Upper lobe of left lung (tissue), 6 donors: ENCODE measurements around the gene PCYT1A. TPM values are rescaled to one million over a fixed set of nuclear protein-coding genes. Genes with fewer than 3 reads are reported as not detected.
"Not testable (repeated sequence)": the region's sequence is repeated elsewhere in the genome, so short reads cannot be mapped to it uniquely, and the experiment has no call there.

ENCODE experiments used
- ATAC-seq, 2 donors: fragments of 200-7000 bp; cut with Tn5 transposase; one replicate each; pipeline ENCODE4 v1.9.1; 2022; ENCODE audit warnings: mild to moderate bottlenecking in 2 of 2, moderate library complexity in 2 of 2; ENCODE audit not compliant: low FRiP score in 2 of 2
- DNase-seq, 2 donors: peaks; one replicate each; pipeline ENCODE4 v3.0.0-alpha.2; 2019 to 2020
- H3K27ac ChIP-seq, 4 donors: fragments of 200-600 bp; sonication (generic); one replicate each; pipeline ENCODE4 v1.5.1; 2016 to 2019
- H3K27me3 ChIP-seq, 4 donors: fragments of 200-600 bp; sonication (generic); one replicate each; pipeline ENCODE4 v1.5.1; 2017 to 2019
- H3K36me3 ChIP-seq, 4 donors: fragments of 200-600 bp; sonication (generic); one replicate each; pipeline ENCODE4 v1.5.1; 2016 to 2019
- H3K4me1 ChIP-seq, 4 donors: fragments of 200-600 bp; sonication (generic); one replicate each; pipeline ENCODE4 v1.5.1; 2018 to 2019
- H3K4me3 ChIP-seq, 4 donors: fragments of 200-600 bp; sonication (generic); one replicate each; pipeline ENCODE4 v1.5.1; 2017 to 2019; ENCODE audit warnings: mild to moderate bottlenecking in 2 of 4, moderate library complexity in 1 of 4
- H3K9me3 ChIP-seq, 4 donors: fragments of 200-600 bp; sonication (generic); one replicate each; pipeline ENCODE4 v1.5.1; 2018 to 2019
- EP300 ChIP-seq, 4 donors: sonication (generic); formaldehyde crosslinking; IDR thresholded peaks; one replicate each; pipeline ENCODE4 v1.5.1; 2017; ENCODE audit warnings: antibody characterized with exemption in 4 of 4, control low read depth in 2 of 4
- POLR2A ChIP-seq, 4 donors: fragments of 450-650 bp; IDR thresholded peaks; one replicate each; pipeline ENCODE4 v1.5.1; 2016 to 2017; ENCODE audit warnings: antibody characterized with exemption in 4 of 4, mild to moderate bottlenecking in 2 of 4
- POLR2AphosphoS5 ChIP-seq, 2 donors: sonication (generic); formaldehyde crosslinking; IDR thresholded peaks; one replicate each; pipeline ENCODE4 v1.5.1; 2017; ENCODE audit warnings: antibody characterized with exemption in 2 of 2
- WGBS, 2 donors: methylation state at CpG; one replicate each; pipeline ENCODE4 v1.1.5; 2017 to 2018; 5-methylcytosine and 5-hydroxymethylcytosine counted together
- total RNA-seq, 6 donors: library from RNA; depleted of rRNA in 4 of 6; stranded (reverse); fragments of >200 nt in 4 of 6; gene quantifications; one replicate each; pipeline versions ENCODE4 v1.1.0 to v1.2.1, GENCODE V29; 2016 to 2021
- TF ChIP-seq, protein P1 (sequence below), 6 experiments: fragments of 450-650 bp in 4 of 6; fragments of 200-600 bp in 2 of 6; sonication (generic) in 2 of 6; IDR thresholded peaks; one replicate each; pipeline ENCODE4 v1.5.1; 2016 to 2019; ENCODE audit warnings: antibody characterized with exemption in 6 of 6
- donor health status: DM: no; HTN: no; CAD: no; lungs with moderate emphysema.
- donor health status: DM: no; HTN: yes; CAD: no; lungs with severe emphysema.

Gene PCYT1A
- total RNA-seq, 6 donors from 2014 or later: 51.6 to 75.2 (median 68.5) TPM

DNA sequence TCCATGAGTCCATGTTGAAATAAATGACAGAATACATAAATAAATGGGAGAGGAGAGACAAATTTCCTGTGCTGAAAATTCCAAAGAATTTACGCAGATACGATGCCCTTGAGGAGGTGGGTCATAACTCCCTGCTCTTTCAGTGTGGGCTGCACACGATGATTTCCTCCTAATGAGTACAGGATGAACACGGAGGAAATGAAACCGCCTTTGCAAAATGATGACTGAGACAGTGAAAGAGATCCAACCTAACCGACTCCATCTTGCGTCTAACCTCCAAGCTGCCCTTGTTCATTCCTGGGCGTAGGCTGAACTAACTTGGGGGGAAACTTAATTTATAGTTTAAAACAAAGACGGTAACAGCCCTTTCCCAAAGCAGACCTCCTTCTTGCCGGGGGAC, 15.0 kb upstream of the PCYT1A start:
- H3K4me3 ChIP-seq, H3K27ac ChIP-seq, ATAC-seq, H3K36me3 ChIP-seq, H3K9me3 ChIP-seq, H3K4me1 ChIP-seq, DNase-seq, H3K27me3 ChIP-seq: not testable (repeated sequence)
- WGBS, 2 donors: 67 to 68% methylated on average over 6 to 7 of the region's 10 CpGs

DNA sequence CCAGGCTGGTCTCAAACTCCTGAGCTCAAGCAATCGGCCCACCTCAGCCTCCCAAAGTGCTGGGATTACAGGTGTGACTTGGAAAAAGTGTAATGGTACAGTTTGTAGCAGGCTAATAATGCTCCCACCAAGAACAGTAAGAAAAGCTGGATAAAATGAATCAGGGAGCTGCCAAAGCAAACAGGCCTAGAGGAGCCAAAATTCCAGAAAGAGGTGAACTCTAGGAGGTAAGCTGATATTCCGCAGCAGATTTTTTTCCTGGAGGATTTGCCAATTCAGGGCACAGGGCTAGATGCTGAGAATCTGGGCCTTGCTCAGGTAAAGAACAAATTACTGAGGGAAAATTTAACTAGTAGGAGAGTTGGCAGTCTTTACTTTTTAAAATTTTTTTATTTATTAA, 11.0 kb upstream of the PCYT1A start:
- no peak overlapping the region for H3K4me3 ChIP-seq
- ATAC-seq: no peak
- no peaks in the 10 kb centered on the region for H3K9me3 ChIP-seq
- no peaks in the 10 kb centered on the region for H3K4me1 ChIP-seq
- DNase-seq: no peak
- no peak for TF ChIP-seq POLR2A (IDR thresholded peaks at IDR 0.05)
- TF ChIP-seq POLR2AphosphoS5 (IDR thresholded peaks at IDR 0.05): no peak
- TF ChIP-seq, protein P1, sequence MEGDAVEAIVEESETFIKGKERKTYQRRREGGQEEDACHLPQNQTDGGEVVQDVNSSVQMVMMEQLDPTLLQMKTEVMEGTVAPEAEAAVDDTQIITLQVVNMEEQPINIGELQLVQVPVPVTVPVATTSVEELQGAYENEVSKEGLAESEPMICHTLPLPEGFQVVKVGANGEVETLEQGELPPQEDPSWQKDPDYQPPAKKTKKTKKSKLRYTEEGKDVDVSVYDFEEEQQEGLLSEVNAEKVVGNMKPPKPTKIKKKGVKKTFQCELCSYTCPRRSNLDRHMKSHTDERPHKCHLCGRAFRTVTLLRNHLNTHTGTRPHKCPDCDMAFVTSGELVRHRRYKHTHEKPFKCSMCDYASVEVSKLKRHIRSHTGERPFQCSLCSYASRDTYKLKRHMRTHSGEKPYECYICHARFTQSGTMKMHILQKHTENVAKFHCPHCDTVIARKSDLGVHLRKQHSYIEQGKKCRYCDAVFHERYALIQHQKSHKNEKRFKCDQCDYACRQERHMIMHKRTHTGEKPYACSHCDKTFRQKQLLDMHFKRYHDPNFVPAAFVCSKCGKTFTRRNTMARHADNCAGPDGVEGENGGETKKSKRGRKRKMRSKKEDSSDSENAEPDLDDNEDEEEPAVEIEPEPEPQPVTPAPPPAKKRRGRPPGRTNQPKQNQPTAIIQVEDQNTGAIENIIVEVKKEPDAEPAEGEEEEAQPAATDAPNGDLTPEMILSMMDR (IDR thresholded peaks at IDR 0.05): no peak
- TF ChIP-seq EP300 (IDR thresholded peaks at IDR 0.05): no peak
- no peaks in the 10 kb centered on the region for H3K27me3 ChIP-seq
- 92 to 100% methylated on average over 2 of the region's 2 CpGs for WGBS, 2 donors
- no peak overlapping the region for H3K27ac ChIP-seq
- peaks cover 0 to 4% (median 0%) of the 10 kb centered on the region in 4 donors for H3K36me3 ChIP-seq

DNA sequence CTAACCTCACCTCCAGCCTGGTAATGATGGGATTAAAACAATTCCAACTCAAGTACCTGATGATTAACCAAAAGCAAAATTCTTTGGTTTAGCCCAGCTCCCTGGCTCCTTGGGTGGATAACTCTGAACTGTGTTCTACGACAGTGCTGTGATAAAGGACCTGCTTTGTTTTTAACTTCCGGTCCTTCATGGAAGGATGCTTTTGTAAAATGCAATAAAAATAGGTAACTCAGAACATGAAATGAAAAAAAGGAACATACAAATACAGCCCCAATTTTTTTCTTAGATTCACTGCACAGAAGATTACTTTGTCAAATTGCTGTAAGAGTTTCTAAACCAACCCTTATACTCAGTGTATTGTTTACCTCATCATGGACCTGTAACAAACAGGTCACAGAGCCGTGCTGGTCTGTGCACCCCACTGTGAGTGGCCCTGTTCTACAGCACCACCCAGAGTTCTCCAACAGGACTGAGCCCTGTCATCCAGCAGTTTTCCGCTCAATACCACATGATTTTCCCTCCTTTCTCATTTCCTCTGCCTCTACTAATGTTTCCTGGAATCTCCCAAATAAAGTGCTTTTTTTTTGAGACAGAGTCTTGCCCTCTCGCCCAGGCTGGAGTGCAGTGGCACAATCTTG, 4.9 kb upstream of the PCYT1A start:
- Histone ChIP-seq H3K9me3 (no peaks in the 10 kb centered on the region), H3K4me1 (peaks cover 0 to 8% (median 4%) of the 10 kb centered on the region in 4 donors), H3K4me3 (no peak overlapping the region), H3K36me3 (no peaks in the 10 kb centered on the region), H3K27me3 (no peaks in the 10 kb centered on the region), H3K27ac (no peak overlapping the region)
- no peak for ATAC-seq
- 83 to 90% methylated on average over 5 of the region's 5 CpGs for WGBS, 2 donors
- TF ChIP-seq POLR2A (IDR thresholded peaks at IDR 0.05) (no peak), POLR2AphosphoS5 (IDR thresholded peaks at IDR 0.05) (no peak), EP300 (IDR thresholded peaks at IDR 0.05) (no peak)
- TF ChIP-seq, protein P1 (IDR thresholded peaks at IDR 0.05): no peak
- no peak for DNase-seq

DNA sequence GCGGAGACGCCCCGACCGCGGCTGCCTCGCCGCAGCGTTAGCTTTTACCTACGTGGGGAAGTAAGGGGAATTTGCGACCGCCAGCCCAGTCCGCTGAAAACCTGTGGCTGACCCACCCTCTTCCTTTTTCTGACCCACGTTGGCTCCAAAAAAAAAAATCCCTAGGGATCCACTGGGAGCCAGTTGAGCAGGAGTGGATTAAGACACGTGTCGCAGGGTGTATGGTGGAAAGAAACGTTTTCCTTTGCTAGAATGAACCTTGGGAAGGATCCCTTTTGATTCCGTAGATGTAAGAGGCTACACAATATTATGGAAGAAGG, 575 bp upstream of the PCYT1A start:
- Histone ChIP-seq H3K36me3 (no peaks in the 10 kb centered on the region), H3K4me1 (peaks cover 16 to 42% (median 32%) of the 10 kb centered on the region in 4 donors), H3K9me3 (no peaks in the 10 kb centered on the region), H3K27ac (peak overlapping the region; percentile 93 to 97 (median 96)), H3K27me3 (no peaks in the 10 kb centered on the region), H3K4me3 (peak overlapping the region; percentile 62 to 93 (median 75))
- TF ChIP-seq POLR2AphosphoS5 (IDR thresholded peaks at IDR 0.05) (no peak), EP300 (IDR thresholded peaks at IDR 0.05) (no peak), POLR2A (IDR thresholded peaks at IDR 0.05) (no peak)
- TF ChIP-seq, protein P1 (IDR thresholded peaks at IDR 0.05): no peak
- DNase-seq (no peak), ATAC-seq (no peak)
- 1 to 3% methylated on average over 5 to 10 of the region's 17 CpGs for WGBS, 2 donors

DNA sequence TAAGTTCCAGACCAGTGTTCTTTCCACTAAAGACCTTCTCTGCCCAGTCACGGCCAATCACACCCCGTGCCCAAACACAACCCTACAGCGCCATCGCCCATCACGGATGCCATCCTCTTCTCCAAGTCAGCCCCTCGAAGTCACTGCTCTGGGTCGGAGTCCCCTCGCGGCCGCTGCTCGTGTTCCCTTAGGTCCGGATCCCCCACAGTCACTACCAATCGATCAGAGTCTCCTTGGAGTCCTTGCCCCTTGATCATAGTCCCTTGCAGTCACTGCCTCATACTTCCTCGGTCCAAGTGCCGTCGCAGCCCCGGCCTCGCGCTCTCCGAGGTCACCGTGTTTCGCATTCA, 461 bp downstream of the PCYT1A start:
- peak in 1 of 2 donors; percentile 39 for DNase-seq
- TF ChIP-seq POLR2A (IDR thresholded peaks at IDR 0.05) (no peak), POLR2AphosphoS5 (IDR thresholded peaks at IDR 0.05) (no peak), EP300 (IDR thresholded peaks at IDR 0.05) (no peak)
- TF ChIP-seq, protein P1 (IDR thresholded peaks at IDR 0.05): no peak

More for the DNA sequence above, 461 bp downstream of the PCYT1A start:
- H3K36me3 ChIP-seq: no peaks in the 10 kb centered on the region
- peak overlapping the region; percentile 62 to 93 (median 75) for H3K4me3 ChIP-seq
- peak; percentile 11 to 51 for ATAC-seq
- WGBS, 2 donors: 0 to 1% methylated on average over 12 to 22 of the region's 22 CpGs
- H3K27ac ChIP-seq: peak overlapping the region; percentile 93 to 97 (median 96)
- H3K27me3 ChIP-seq: no peaks in the 10 kb centered on the region
- H3K9me3 ChIP-seq: no peaks in the 10 kb centered on the region
- H3K4me1 ChIP-seq: peaks cover 16 to 42% (median 32%) of the 10 kb centered on the region in 4 donors
